H9 (cell line): ENCODE results near the gene FBL. TPM values are rescaled to one million over a fixed set of nuclear protein-coding genes. Genes with fewer than 3 reads are reported as not detected.
"Not testable (repeated sequence)": the region's sequence is repeated elsewhere in the genome, so short reads cannot be mapped to it uniquely, and the experiment has no call there.

Experiments used
- DNase-seq: peaks from one replicate; pipeline ENCODE4 v3.0.0-alpha.2; 2017
- H2AFZ ChIP-seq: one replicate; pipeline ENCODE4 v1.6.1; 2013; ENCODE audit warnings: mild to moderate bottlenecking, low read length, control low read depth, moderate library complexity
- H2AK5ac ChIP-seq: 2 replicates; pipeline ENCODE4 v1.6.1; 2013; ENCODE audit warnings: low read length, control low read depth, mixed read lengths; ENCODE audit not compliant: insufficient read length
- H2BK120ac ChIP-seq: one replicate; pipeline ENCODE4 v1.6.1; 2013; ENCODE audit warnings: low read depth, mild to moderate bottlenecking, low read length, control low read depth, inconsistent platforms; ENCODE audit not compliant: poor library complexity, severe bottlenecking
- H2BK12ac ChIP-seq: 2 replicates; pipeline ENCODE4 v1.6.1; 2013; ENCODE audit warnings: low read length, control low read depth, mixed read lengths, low read depth; ENCODE audit not compliant: insufficient read length
- H2BK15ac ChIP-seq: 2 replicates; pipeline ENCODE4 v1.6.1; 2013; ENCODE audit warnings: low read depth, low read length, control low read depth
- H2BK20ac ChIP-seq: one replicate; pipeline ENCODE4 v1.6.1; 2013; ENCODE audit warnings: low read depth, mild to moderate bottlenecking, low read length, control low read depth, inconsistent platforms; ENCODE audit not compliant: poor library complexity, severe bottlenecking
- H2BK5ac ChIP-seq: 2 replicates; pipeline ENCODE4 v1.6.1; 2013; ENCODE audit warnings: low read length, control low read depth, mixed read lengths; ENCODE audit not compliant: insufficient read length
- H3K14ac ChIP-seq: 2 replicates; pipeline ENCODE4 v1.6.1; 2013; ENCODE audit warnings: low read length, control low read depth; ENCODE audit not compliant: insufficient read depth
- H3K18ac ChIP-seq: 2 replicates; pipeline ENCODE4 v1.6.1; 2013; ENCODE audit warnings: low read depth, mild to moderate bottlenecking, mixed read lengths, low read length, control low read depth; ENCODE audit not compliant: insufficient read length
- H3K23ac ChIP-seq: 2 replicates; pipeline ENCODE4 v1.6.1; 2013; ENCODE audit warnings: low read length, control low read depth, mixed read lengths, low read depth; ENCODE audit not compliant: insufficient read length
- H3K23me2 ChIP-seq: 2 replicates; pipeline ENCODE4 v1.6.1; 2013; ENCODE audit warnings: low read depth, mild to moderate bottlenecking, mixed read lengths, low read length, control low read depth; ENCODE audit not compliant: insufficient read length, poor library complexity, severe bottlenecking
- H3K27ac ChIP-seq: 2 replicates; pipeline ENCODE4 v1.5.1; 2013; ENCODE audit warnings: low read length, control low read depth, mixed read lengths, low read depth; ENCODE audit not compliant: insufficient read length
- H3K27me3 ChIP-seq: 2 replicates; pipeline ENCODE4 v1.6.1; 2013; ENCODE audit warnings: low read length, control low read depth, inconsistent platforms; ENCODE audit not compliant: insufficient read depth
- H3K4ac ChIP-seq: 2 replicates; pipeline ENCODE4 v1.6.1; 2013; ENCODE audit warnings: low read depth, mild to moderate bottlenecking, control low read depth, inconsistent platforms, low read length, moderate library complexity
- H3K4me1 ChIP-seq: 2 replicates; pipeline ENCODE4 v1.6.1; 2013; ENCODE audit warnings: low read length, control low read depth, inconsistent platforms; ENCODE audit not compliant: insufficient read depth
- H3K4me2 ChIP-seq: 2 replicates; pipeline ENCODE4 v1.6.1; 2013; ENCODE audit warnings: low read length, control low read depth, mixed read lengths; ENCODE audit not compliant: insufficient read length, insufficient read depth
- H3K56ac ChIP-seq: 2 replicates; pipeline ENCODE4 v1.6.1; 2013; ENCODE audit warnings: low read depth, mild to moderate bottlenecking, mixed read lengths, low read length, control low read depth; ENCODE audit not compliant: insufficient read length
- H3K79me1 ChIP-seq: 2 replicates; pipeline ENCODE4 v1.6.1; 2013; ENCODE audit warnings: low read depth, mild to moderate bottlenecking, moderate library complexity, low read length, control low read depth, inconsistent platforms; ENCODE audit not compliant: insufficient read depth, poor library complexity, severe bottlenecking
- H3K79me2 ChIP-seq: 2 replicates; pipeline ENCODE4 v1.6.1; 2013; ENCODE audit warnings: low read length, control low read depth, inconsistent platforms; ENCODE audit not compliant: insufficient read depth
- H3K9ac ChIP-seq: 2 replicates; pipeline ENCODE4 v1.6.1; 2013; ENCODE audit warnings: low read length, control low read depth, mixed read lengths; ENCODE audit not compliant: insufficient read length; ENCODE audit errors: extremely low read depth
- H3K9me3 ChIP-seq: one replicate; pipeline ENCODE4 v1.6.1; 2013; ENCODE audit warnings: low read depth, low read length, inconsistent platforms; ENCODE audit not compliant: control insufficient read depth
- H3T11ph ChIP-seq: one replicate; pipeline ENCODE4 v1.6.1; 2013; ENCODE audit warnings: mild to moderate bottlenecking, low read length, control low read depth, inconsistent platforms
- H4K20me1 ChIP-seq: one replicate; pipeline ENCODE4 v1.6.1; 2013; ENCODE audit not compliant: control insufficient read depth, insufficient read length, insufficient read depth
- H4K5ac ChIP-seq: 2 replicates; pipeline ENCODE4 v1.6.1; 2013; ENCODE audit warnings: low read depth, mild to moderate bottlenecking, mixed read lengths, low read length, control low read depth; ENCODE audit not compliant: insufficient read length
- H4K8ac ChIP-seq: replicated peaks from 2 replicates; pipeline ENCODE4 v1.6.1; 2013; ENCODE audit warnings: low read length, control low read depth, mixed read lengths, low read depth; ENCODE audit not compliant: insufficient read length
- H4K91ac ChIP-seq: 2 replicates; pipeline ENCODE4 v1.6.1; 2013; ENCODE audit warnings: low read depth, mild to moderate bottlenecking, moderate library complexity, mixed read lengths, low read length, control low read depth; ENCODE audit not compliant: insufficient read length
- H3K27ac Mint-ChIP-seq, 3 experiments: 2 replicates in 2 of 3; 3 replicates in 1 of 3; pipeline ENCODE4 v1.8.0; 2020 to 2021; ENCODE audit warnings: mixed read lengths in 3 of 3, mild to moderate bottlenecking in 1 of 3, moderate library complexity in 1 of 3
- H3K27me3 Mint-ChIP-seq: 2 replicates; pipeline ENCODE4 v1.8.0; 2021; ENCODE audit warnings: low read depth, mild to moderate bottlenecking, moderate library complexity, mixed read lengths
- H3K36me3 Mint-ChIP-seq, 3 experiments: 2 replicates in 2 of 3; 3 replicates in 1 of 3; pipeline ENCODE4 v1.8.0; 2020 to 2021; ENCODE audit warnings: low read depth in 3 of 3, mixed read lengths in 3 of 3; ENCODE audit not compliant: insufficient read depth in 1 of 3
- H3K4me1 Mint-ChIP-seq, 2 experiments: 2 replicates each; pipeline ENCODE4 v1.8.0; 2020; ENCODE audit warnings: mixed read lengths in 2 of 2
- H3K4me3 Mint-ChIP-seq, 2 experiments: 2 replicates in 1 of 2; 3 replicates in 1 of 2; pipeline ENCODE4 v1.8.0; 2020 to 2021; ENCODE audit warnings: mild to moderate bottlenecking in 2 of 2, mixed read lengths in 2 of 2, moderate library complexity in 1 of 2
- H3K9me3 Mint-ChIP-seq, 2 experiments: 2 replicates in 1 of 2; 3 replicates in 1 of 2; pipeline ENCODE4 v1.8.0; 2020; ENCODE audit warnings: mild to moderate bottlenecking in 2 of 2, mixed read lengths in 2 of 2, moderate library complexity in 1 of 2
- CTCF ChIP-seq: fragments of 200-600 bp; sonication (generic); conservative IDR thresholded peaks from 3 replicates; pipeline ENCODE4 v1.8.0; 2021; ENCODE audit warnings: antibody characterized with exemption, mild to moderate bottlenecking
- WGBS: extraction: QIAGEN DNeasy Blood & Tissue Kit; methylation state at CpG from one replicate; pipeline ENCODE4 v1.1.7; 2013; ENCODE audit warnings: missing lambda C conversion rate, low lambda C conversion rate, mixed read lengths; ENCODE audit not compliant: insufficient read length; ENCODE audit errors: extremely low coverage; 5-methylcytosine and 5-hydroxymethylcytosine counted together
- total RNA-seq: library from RNA; stranded (reverse); gene quantifications from 2 replicates; pipeline ENCODE4 v1.2.1, GENCODE V29; 2021

FBL gene
- total RNA-seq, 1 experiment from 2014 or later, result 625 TPM

GRCh38 chr19:39890755-39891551 is 44.8 kb upstream of the FBL start:
- no peak overlapping the region for H2AFZ ChIP-seq
- no peaks in the 10 kb centered on the region for H4K20me1 ChIP-seq
- H3K9me3 Mint-ChIP-seq, result no peaks in the 10 kb centered on the region
- no peak overlapping the region for H4K8ac ChIP-seq
- no peak overlapping the region for H3K4ac ChIP-seq
- no peaks in the 10 kb centered on the region for H3K79me1 ChIP-seq
- no peak overlapping the region for H2BK12ac ChIP-seq
- no peak overlapping the region for H3K18ac ChIP-seq
- no peak overlapping the region for H3K27ac Mint-ChIP-seq
- no peak overlapping the region for H3K14ac ChIP-seq
- H2BK120ac ChIP-seq, result no peak overlapping the region
- no peaks in the 10 kb centered on the region for H3K27me3 Mint-ChIP-seq
- H3K9ac ChIP-seq, result no peak overlapping the region
- no CpG with 5 or more reads among the region's 17 CpGs for WGBS
- H3K27ac ChIP-seq, result no peak overlapping the region
- no peak for DNase-seq
- no peaks in the 10 kb centered on the region for H3K23me2 ChIP-seq
- no peaks in the 10 kb centered on the region for H3K9me3 ChIP-seq
- H3K79me2 ChIP-seq, result no peaks in the 10 kb centered on the region
- H4K91ac ChIP-seq, result no peak overlapping the region
- H3K23ac ChIP-seq, result no peak overlapping the region
- no peaks in the 10 kb centered on the region for H3K27me3 ChIP-seq
- TF ChIP-seq CTCF, result no peak
- no peak overlapping the region for H2BK20ac ChIP-seq
- H3K36me3 Mint-ChIP-seq, result no peaks in the 10 kb centered on the region
- no peak overlapping the region for H3K4me3 Mint-ChIP-seq
- no peak overlapping the region for H2BK5ac ChIP-seq
- H3K4me1 Mint-ChIP-seq, result peaks cover 0 to 4% of the 10 kb centered on the region in 2 experiments; a peak in 2 of 4 replicates
- H4K5ac ChIP-seq, result no peak overlapping the region
- H3K4me2 ChIP-seq, result no peak overlapping the region
- no peak overlapping the region for H3T11ph ChIP-seq
- no peak overlapping the region for H3K56ac ChIP-seq
- no peak overlapping the region for H2BK15ac ChIP-seq
- no peak overlapping the region for H2AK5ac ChIP-seq
- no peaks in the 10 kb centered on the region for H3K4me1 ChIP-seq

- H3K4me2 ChIP-seq, H2AK5ac ChIP-seq, H3K9me3 Mint-ChIP-seq: not testable (repeated sequence)
These were observed 43.9 kb upstream of the FBL start for GRCh38 chr19:39889872-39890754.

More at GRCh38 chr19:39889872-39890754, 43.9 kb upstream of the FBL start:
- H3K79me2 ChIP-seq, H3K36me3 Mint-ChIP-seq, H4K91ac ChIP-seq, H3K79me1 ChIP-seq, H3K9me3 ChIP-seq, H3K56ac ChIP-seq, H2BK5ac ChIP-seq, H3K23ac ChIP-seq, H4K5ac ChIP-seq, H3K23me2 ChIP-seq, H4K20me1 ChIP-seq, DNase-seq, H3K14ac ChIP-seq, H3K9ac ChIP-seq, H3K27ac ChIP-seq, H3K4me3 Mint-ChIP-seq, H2AFZ ChIP-seq, H3K4me1 Mint-ChIP-seq, H2BK12ac ChIP-seq, H4K8ac ChIP-seq, H3K27me3 ChIP-seq, H3K4me1 ChIP-seq, H2BK20ac ChIP-seq, H3K18ac ChIP-seq, H3T11ph ChIP-seq, H3K4ac ChIP-seq, H3K27me3 Mint-ChIP-seq, H2BK120ac ChIP-seq: not testable (repeated sequence)
- WGBS, result no CpG with 5 or more reads among the region's 20 CpGs
- H2BK15ac ChIP-seq, result peak overlapping the region; percentile 91; the same call in 1 of the 2 replicates
- H3K27ac Mint-ChIP-seq, result peak overlapping the region in 2 of 3 experiments; percentile 34 to 62; a peak in 3 of 7 replicates
